Right atrium auricular region (tissue), 2 donors: ENCODE measurements around the gene LBX2. TPM values are rescaled to one million over a fixed set of nuclear protein-coding genes. Genes with fewer than 3 reads are reported as not detected.

Source experiments
- DNase-seq: peaks from one replicate; pipeline ENCODE4 v3.0.0-alpha.2; 2019; ENCODE audit warnings: low spot score
- H3K27ac ChIP-seq, 2 donors: fragments of 200-600 bp; sonication (generic); 1 replicate in 1 of 2; 2 replicates in 1 of 2; pipeline ENCODE4 v1.5.1; 2016 to 2019
- H3K27me3 ChIP-seq, 2 donors: fragments of 200-600 bp; sonication (generic); one replicate each; pipeline versions ENCODE4 v1.5.1 to v1.6.0; 2017 to 2019
- H3K36me3 ChIP-seq: fragments of 200-600 bp; sonication (generic); one replicate; pipeline ENCODE4 v1.5.1; 2016
- H3K4me1 ChIP-seq, 2 donors: fragments of 200-600 bp; sonication (generic); one replicate each; pipeline versions ENCODE4 v1.5.1 to v1.6.0; 2017 to 2019
- H3K4me3 ChIP-seq, 2 donors: fragments of 200-600 bp; sonication (generic); 1 replicate in 1 of 2; 2 replicates in 1 of 2; pipeline ENCODE4 v1.5.1; 2017 to 2019; ENCODE audit warnings: mild to moderate bottlenecking in 1 of 2, moderate library complexity in 1 of 2
- H3K9me3 ChIP-seq, 2 donors: fragments of 200-600 bp; sonication (generic); one replicate each; pipeline ENCODE4 v1.5.1; 2019
- CTCF ChIP-seq, 2 donors: fragments of 200-600 bp; sonication (generic); IDR thresholded peaks; one replicate each; pipeline ENCODE4 v1.5.1; 2019; ENCODE audit warnings: antibody characterized with exemption in 2 of 2
- total RNA-seq, 2 donors: library from RNA; depleted of rRNA; stranded (reverse); fragments of >200 nt; gene quantifications; one replicate each; pipeline ENCODE4 v1.1.0, GENCODE V29; 2016

The LBX2 gene
- total RNA-seq, 2 donors from 2014 or later, result 0.83 to 1.0 TPM

DNA sequence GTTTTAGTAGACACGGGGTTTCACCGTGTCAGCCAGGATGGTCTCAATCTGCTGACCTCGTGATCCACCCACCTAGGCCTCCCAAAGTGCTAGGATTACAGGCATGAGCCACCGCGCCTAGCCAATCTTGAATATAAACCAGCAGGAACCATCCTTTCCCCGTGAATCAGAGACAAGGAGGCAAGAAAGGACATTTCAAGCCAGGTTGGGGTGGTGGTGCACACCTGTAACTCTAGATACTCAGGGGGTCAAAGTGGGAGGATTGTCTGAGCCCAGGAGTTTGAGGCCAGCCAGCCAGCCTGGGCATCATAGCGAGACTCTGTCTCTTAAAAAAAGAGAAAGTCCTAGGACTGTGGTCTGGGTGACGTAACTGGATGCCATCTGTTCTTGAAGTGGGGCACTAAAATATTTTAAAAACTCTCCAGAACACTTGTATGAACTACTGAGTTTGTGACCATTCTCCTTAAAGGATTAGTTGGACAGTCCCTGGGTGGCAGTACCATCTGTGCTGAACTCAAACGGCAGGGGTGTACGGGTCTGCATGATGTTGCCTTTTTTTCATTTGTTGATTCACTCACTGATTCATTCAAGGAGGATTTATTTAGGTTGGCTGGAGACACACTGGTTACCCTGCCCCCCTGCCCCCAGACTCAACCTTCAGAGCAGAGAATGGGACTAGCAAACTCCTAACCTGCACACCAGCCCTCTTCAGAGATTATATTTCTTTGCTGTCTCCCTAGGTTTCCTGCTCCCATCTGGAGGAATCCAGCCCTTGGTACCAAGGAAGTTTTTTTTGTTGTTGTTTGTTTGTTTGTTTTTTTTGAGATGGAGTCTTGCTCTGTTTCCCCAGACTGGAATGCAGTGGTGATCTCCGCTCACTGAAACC lies 11.9 kb upstream of the LBX2 start:
- Histone ChIP-seq H3K27ac (no peak overlapping the region), H3K36me3 (no peaks in the 10 kb centered on the region), H3K27me3 (peaks cover 30 to 45% of the 10 kb centered on the region in 2 donors), H3K4me3 (no peak overlapping the region), H3K4me1 (peaks cover 0 to 45% of the 10 kb centered on the region in 2 donors), H3K9me3 (no peaks in the 10 kb centered on the region)
- TF ChIP-seq CTCF (IDR thresholded peaks at IDR 0.05), result no peak
- no peak for DNase-seq

GRCh38 chr2:74510272-74510671 lies 10.9 kb upstream of the LBX2 start:
- Histone ChIP-seq H3K36me3 (peaks cover 7% of the 10 kb centered on the region), H3K27me3 (peaks cover 26 to 34% of the 10 kb centered on the region in 2 donors), H3K27ac (no peak overlapping the region), H3K4me3 (no peak overlapping the region), H3K9me3 (no peaks in the 10 kb centered on the region), H3K4me1 (peaks cover 0 to 45% of the 10 kb centered on the region in 2 donors)
- no peak for DNase-seq
- TF ChIP-seq CTCF (IDR thresholded peaks at IDR 0.05), result no peak

GRCh38 chr2:74507926-74508520 lies 8.6 kb upstream of the LBX2 start:
- no peak for DNase-seq
- H3K4me1 ChIP-seq, result peaks cover 0 to 49% of the 10 kb centered on the region in 2 donors
- H3K27me3 ChIP-seq, result peaks cover 8 to 12% of the 10 kb centered on the region in 2 donors
- H3K27ac ChIP-seq, result peak overlapping the region; percentile 97 to 99
- peak overlapping the region; percentile 78 to 92 for H3K4me3 ChIP-seq
- TF ChIP-seq CTCF (IDR thresholded peaks at IDR 0.05), result no peak
- H3K36me3 ChIP-seq, result peaks cover 14% of the 10 kb centered on the region
- no peaks in the 10 kb centered on the region for H3K9me3 ChIP-seq

DNA sequence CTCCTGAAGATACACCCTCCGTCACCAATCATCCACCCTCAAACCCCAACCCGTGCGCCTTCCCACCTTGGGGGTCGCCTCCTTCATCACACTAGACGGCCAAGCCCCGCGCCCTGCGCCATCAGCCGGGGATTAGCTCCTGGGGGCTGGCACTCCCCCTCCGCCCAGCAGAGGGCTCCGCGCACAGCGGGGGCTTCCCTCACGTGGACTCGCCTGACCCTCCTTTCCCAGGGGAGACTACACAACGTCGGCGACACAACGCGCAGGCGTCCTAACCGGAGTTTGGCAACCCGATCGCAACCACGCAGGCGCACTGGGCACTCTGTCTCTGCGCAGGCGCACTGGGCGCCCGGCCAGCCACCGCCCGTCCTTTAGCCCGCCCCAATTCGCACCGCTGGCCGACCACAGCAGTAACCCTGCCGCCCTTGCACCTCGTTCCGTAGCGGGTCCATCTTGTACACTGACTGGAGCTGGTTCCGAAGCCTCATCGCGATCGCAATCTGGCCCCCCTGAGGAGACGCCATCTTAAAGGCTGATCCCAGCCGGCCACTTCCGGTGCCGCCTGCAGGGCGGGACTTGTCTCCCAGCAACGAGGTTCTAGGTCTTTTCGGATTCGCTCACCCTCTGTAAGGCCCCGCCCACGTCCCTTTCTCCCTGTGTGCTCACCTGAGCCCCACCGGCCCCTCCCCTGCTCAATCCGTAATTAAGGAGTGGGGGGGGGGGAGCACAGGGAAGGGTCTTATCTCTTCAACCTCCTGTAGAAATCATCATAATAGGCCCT lies 7.9 kb upstream of the LBX2 start, which contains the start of gene PCGF1:
PCGF1 (minus strand) TSS at position 551 of the 781 bp plus-strand sequence; CDS start at position 524, 27 bp downstream.
- Histone ChIP-seq H3K36me3 (peaks cover 14% of the 10 kb centered on the region), H3K27me3 (peaks cover 3 to 6% of the 10 kb centered on the region in 2 donors), H3K4me3 (peak within 1 kb of the TSS; percentile 78 to 92), H3K27ac (peak within 1 kb of the TSS; percentile 97 to 99), H3K4me1 (peaks cover 0 to 56% of the 10 kb centered on the region in 2 donors), H3K9me3 (no peaks in the 10 kb centered on the region)
- TF ChIP-seq CTCF (IDR thresholded peaks at IDR 0.05), result peak in 1 of 2 donors; percentile 47
- peak; percentile 98 for DNase-seq

- no peaks in the 10 kb centered on the region for H3K9me3 ChIP-seq
- no peak for DNase-seq
- no peak overlapping the region for H3K27ac ChIP-seq
- peaks cover 14% of the 10 kb centered on the region for H3K36me3 ChIP-seq
- no peak for TF ChIP-seq CTCF (IDR thresholded peaks at IDR 0.05)
- H3K4me3 ChIP-seq, result no peak overlapping the region
- no peaks in the 10 kb centered on the region for H3K27me3 ChIP-seq
- peaks cover 0 to 62% of the 10 kb centered on the region in 2 donors for H3K4me1 ChIP-seq
These were observed 6.2 kb upstream of the LBX2 start for GRCh38 chr2:74505448-74506246.
